Measurements from ENCODE around the gene CHCHD1. TPM values are rescaled to one million over a fixed set of nuclear protein-coding genes. Genes with fewer than 3 reads are reported as not detected.

The CHCHD1 gene
- total and polyA plus RNA-seq, 5 donors from 2014 or later = 6.3 to 79.3 (median 69.6) TPM

DNA sequence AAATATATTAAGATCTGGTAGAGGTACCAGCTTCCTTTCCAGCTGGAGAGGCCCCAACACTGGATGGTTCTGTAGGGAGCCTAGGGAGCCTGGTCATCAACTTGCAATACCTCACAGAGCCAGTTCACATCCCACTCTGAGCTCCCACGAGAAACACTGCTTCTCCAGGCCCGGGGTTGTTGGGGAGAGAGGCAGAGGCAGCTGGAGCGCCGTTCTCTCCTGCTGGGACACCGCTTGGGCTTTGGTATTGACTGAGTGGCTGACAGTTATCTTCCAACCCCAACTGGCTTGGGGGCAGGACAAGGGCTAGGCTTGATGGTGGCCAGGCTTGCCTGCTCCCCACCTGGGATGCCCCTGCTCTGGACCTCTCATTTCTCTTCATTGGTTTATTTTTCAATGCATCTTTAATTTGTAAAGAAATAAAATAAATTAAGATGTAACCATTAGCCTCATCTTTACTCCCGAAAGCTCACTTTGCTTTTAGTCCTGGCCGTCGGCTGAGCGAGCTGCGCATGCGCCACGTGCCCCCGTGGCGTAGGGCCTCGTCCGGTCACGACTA lies 10.0 kb upstream of the CHCHD1 start:
- H3K27me3 Mint-ChIP-seq = no peaks in the 10 kb centered on the region
- Histone ChIP-seq H3K4me1 (ENCODE audit: control insufficient read depth, insufficient read depth, low read length, poor library complexity, severe bottlenecking) (peaks cover 45% of the 10 kb centered on the region), H3K27ac (ENCODE audit: insufficient read depth, low read length, poor library complexity, severe bottlenecking) (peak overlapping the region; percentile 95), H3K4me3 (ENCODE audit: low read depth, low read length) (no peak overlapping the region), H3K9me3 (ENCODE audit: control insufficient read depth in 2 of 2, low read length in 2 of 2) (no peaks in the 10 kb centered on the region), H3K36me3 (ENCODE audit: control insufficient read depth, insufficient read depth, low read length) (peaks cover 37% of the 10 kb centered on the region), H3K27me3 (ENCODE audit: control insufficient read depth, insufficient read depth, low read length) (no peaks in the 10 kb centered on the region)
- peak in 1 of 2 donors; percentile 45 for ATAC-seq (ENCODE audit: low read depth in 2 of 2)
- H3K36me3 Mint-ChIP-seq = peaks cover 31% of the 10 kb centered on the region
- H3K9me3 Mint-ChIP-seq = peaks cover 0 to 2% (median 0%) of the 10 kb centered on the region in 7 donors
- peak overlapping the region; percentile 89 to 100 (median 96) for H3K4me3 Mint-ChIP-seq
- DNase-seq = peak; percentile 73 to 83 (median 78)
- peaks cover 27 to 67% (median 35%) of the 10 kb centered on the region in 4 donors for H3K4me1 Mint-ChIP-seq
- peak overlapping the region; percentile 94 to 97 (median 94) for H3K27ac Mint-ChIP-seq

DNA sequence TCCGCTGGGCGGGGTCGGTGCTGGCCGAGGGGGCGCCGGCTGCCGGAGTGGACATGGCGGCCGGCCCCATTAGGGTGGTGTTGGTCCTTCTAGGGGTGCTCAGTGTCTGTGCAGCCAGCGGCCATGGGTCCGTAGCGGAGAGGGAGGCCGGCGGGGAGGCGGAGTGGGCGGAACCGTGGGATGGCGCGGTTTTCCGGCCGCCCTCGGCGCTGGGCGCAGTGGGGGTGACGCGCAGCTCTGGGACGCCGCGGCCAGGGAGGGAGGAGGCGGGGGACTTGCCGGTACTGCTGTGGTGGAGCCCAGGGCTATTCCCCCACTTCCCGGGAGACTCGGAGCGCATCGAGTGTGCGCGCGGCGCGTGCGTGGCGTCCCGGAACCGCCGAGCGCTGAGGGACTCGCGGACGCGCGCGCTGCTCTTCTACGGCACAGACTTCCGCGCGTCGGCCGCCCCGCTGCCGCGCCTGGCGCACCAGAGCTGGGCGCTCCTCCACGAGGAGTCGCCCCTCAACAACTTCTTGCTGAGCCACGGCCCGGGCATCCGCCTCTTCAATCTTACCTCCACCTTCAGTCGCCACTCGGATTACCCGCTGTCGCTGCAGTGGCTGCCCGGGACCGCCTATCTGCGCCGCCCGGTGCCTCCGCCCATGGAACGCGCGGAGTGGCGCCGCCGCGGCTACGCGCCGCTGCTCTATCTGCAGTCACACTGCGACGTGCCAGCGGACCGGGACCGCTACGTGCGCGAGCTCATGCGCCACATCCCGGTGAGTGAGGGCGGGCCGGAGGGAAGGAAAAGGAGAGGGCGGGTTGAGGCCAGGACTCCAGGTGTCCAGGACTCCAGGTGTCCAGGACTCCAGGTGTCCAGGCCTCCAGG lies 9.3 kb upstream of the CHCHD1 start:
- DNase-seq (peak; percentile 76 to 88 (median 84)), ATAC-seq (ENCODE audit: low read depth in 2 of 2) (peak; percentile 71 to 72)
- Mint-ChIP-seq H3K27ac (peak overlapping the region; percentile 94 to 97 (median 94)), H3K4me1 (peaks cover 31 to 73% (median 42%) of the 10 kb centered on the region in 4 donors), H3K36me3 (peaks cover 32% of the 10 kb centered on the region), H3K9me3 (peaks cover 0 to 2% (median 0%) of the 10 kb centered on the region in 7 donors), H3K27me3 (no peaks in the 10 kb centered on the region), H3K4me3 (peak overlapping the region; percentile 89 to 100 (median 96))
- H3K27me3 ChIP-seq (ENCODE audit: control insufficient read depth, insufficient read depth, low read length) = no peaks in the 10 kb centered on the region
- peak overlapping the region; percentile 91 for H3K4me3 ChIP-seq (ENCODE audit: low read depth, low read length)
- no peaks in the 10 kb centered on the region for H3K9me3 ChIP-seq (ENCODE audit: control insufficient read depth in 2 of 2, low read length in 2 of 2)
- peaks cover 47% of the 10 kb centered on the region for H3K4me1 ChIP-seq (ENCODE audit: control insufficient read depth, insufficient read depth, low read length, poor library complexity, severe bottlenecking)
- peak overlapping the region; percentile 95 for H3K27ac ChIP-seq (ENCODE audit: insufficient read depth, low read length, poor library complexity, severe bottlenecking)
- H3K36me3 ChIP-seq (ENCODE audit: control insufficient read depth, insufficient read depth, low read length) = peaks cover 32% of the 10 kb centered on the region

DNA sequence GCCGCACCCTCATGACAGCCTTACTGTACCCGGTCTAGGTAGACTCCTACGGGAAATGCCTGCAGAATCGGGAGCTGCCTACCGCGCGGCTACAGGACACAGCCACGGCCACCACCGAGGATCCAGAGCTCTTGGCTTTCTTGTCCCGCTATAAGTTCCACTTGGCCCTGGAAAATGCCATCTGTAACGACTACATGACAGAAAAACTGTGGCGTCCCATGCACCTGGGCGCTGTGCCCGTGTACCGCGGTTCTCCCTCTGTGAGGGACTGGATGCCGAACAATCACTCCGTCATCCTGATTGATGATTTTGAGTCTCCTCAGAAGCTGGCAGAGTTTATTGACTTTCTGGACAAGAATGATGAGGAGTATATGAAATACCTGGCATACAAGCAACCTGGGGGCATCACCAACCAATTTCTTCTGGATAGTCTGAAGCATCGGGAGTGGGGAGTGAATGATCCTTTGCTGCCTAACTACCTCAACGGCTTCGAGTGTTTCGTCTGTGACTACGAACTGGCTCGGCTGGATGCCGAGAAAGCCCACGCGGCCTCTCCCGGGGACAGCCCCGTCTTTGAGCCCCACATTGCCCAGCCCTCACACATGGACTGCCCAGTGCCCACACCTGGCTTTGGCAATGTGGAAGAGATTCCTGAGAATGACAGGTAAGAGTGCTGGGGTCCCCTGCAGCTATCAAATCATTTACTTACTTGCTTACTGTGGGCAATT lies 8.5 kb upstream of the CHCHD1 start:
- Histone ChIP-seq H3K27me3 (ENCODE audit: control insufficient read depth, insufficient read depth, low read length) (no peaks in the 10 kb centered on the region), H3K36me3 (ENCODE audit: control insufficient read depth, insufficient read depth, low read length) (peaks cover 31% of the 10 kb centered on the region), H3K4me3 (ENCODE audit: low read depth, low read length) (peak overlapping the region; percentile 91), H3K27ac (ENCODE audit: insufficient read depth, low read length, poor library complexity, severe bottlenecking) (peak overlapping the region; percentile 95), H3K9me3 (ENCODE audit: control insufficient read depth in 2 of 2, low read length in 2 of 2) (no peaks in the 10 kb centered on the region), H3K4me1 (ENCODE audit: control insufficient read depth, insufficient read depth, low read length, poor library complexity, severe bottlenecking) (peaks cover 47% of the 10 kb centered on the region)
- H3K4me1 Mint-ChIP-seq = peaks cover 31 to 71% (median 42%) of the 10 kb centered on the region in 4 donors
- no peaks in the 10 kb centered on the region for H3K27me3 Mint-ChIP-seq
- H3K9me3 Mint-ChIP-seq = peaks cover 0 to 2% (median 0%) of the 10 kb centered on the region in 7 donors
- ATAC-seq (ENCODE audit: low read depth in 2 of 2) (no peak), DNase-seq (no peak)
- peaks cover 32% of the 10 kb centered on the region for H3K36me3 Mint-ChIP-seq
- peak overlapping the region; percentile 89 to 100 (median 96) for H3K4me3 Mint-ChIP-seq
- peak overlapping the region; percentile 94 to 97 (median 94) for H3K27ac Mint-ChIP-seq

DNA sequence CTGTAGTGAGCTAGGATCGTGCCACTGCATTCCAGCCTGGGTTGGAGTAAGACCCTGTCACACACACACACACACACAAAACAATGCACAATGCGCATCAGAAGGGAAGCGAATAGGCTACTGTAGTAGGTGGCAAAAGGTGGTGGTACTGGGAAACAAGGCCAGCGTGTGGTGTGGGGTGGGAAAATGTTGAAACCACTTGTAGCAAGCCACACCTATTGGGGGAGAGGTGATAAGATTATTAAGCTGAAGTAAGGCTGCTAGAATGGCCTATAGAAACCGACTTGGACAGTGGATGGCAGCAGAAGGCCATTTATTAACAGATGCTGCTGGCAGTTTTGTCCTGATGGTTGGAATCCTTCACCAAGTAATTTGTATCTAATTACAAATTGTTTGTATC lies 7.2 kb upstream of the CHCHD1 start:
- H3K27me3 ChIP-seq (ENCODE audit: control insufficient read depth, insufficient read depth, low read length) = no peaks in the 10 kb centered on the region
- DNase-seq = no peak
- Mint-ChIP-seq H3K36me3 (peaks cover 25% of the 10 kb centered on the region), H3K9me3 (peaks cover 0 to 2% (median 0%) of the 10 kb centered on the region in 7 donors), H3K4me1 (peaks cover 26 to 61% (median 36%) of the 10 kb centered on the region in 4 donors), H3K27me3 (no peaks in the 10 kb centered on the region), H3K4me3 (peak overlapping the region; percentile 89 to 100 (median 96)), H3K27ac (peak overlapping the region; percentile 80 to 94 (median 94))
- no peak for ATAC-seq (ENCODE audit: low read depth in 2 of 2)
- H3K9me3 ChIP-seq (ENCODE audit: control insufficient read depth in 2 of 2, low read length in 2 of 2) = no peaks in the 10 kb centered on the region
- H3K4me1 ChIP-seq (ENCODE audit: control insufficient read depth, insufficient read depth, low read length, poor library complexity, severe bottlenecking) = peaks cover 38% of the 10 kb centered on the region
- peaks cover 33% of the 10 kb centered on the region for H3K36me3 ChIP-seq (ENCODE audit: control insufficient read depth, insufficient read depth, low read length)
- H3K27ac ChIP-seq (ENCODE audit: insufficient read depth, low read length, poor library complexity, severe bottlenecking) = peak overlapping the region; percentile 95
- peak overlapping the region; percentile 91 for H3K4me3 ChIP-seq (ENCODE audit: low read depth, low read length)

DNA sequence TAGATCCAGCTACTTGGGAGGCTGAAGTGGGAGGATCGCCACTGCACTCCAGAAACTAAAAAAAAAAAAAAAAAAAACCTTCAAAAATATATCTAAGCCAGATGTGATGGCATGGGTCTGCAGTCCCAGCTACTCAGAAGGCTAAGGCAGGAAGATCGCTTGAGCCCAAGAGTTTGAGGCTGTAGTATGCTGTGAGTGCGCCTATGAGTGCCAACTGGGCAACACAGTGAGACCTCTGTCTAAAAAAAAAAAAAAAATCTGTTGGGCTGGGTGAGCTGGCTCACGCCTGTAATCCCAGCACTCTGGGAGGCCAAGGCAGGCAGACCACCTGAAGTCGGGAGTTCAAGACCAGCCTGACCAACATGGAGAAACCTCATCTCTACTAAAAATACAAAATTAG lies 2.8 kb upstream of the CHCHD1 start:
- Mint-ChIP-seq H3K4me3 (peak overlapping the region in 2 of 4 donors; percentile 58 to 95), H3K9me3 (no peaks in the 10 kb centered on the region), H3K36me3 (peaks cover 12% of the 10 kb centered on the region), H3K27me3 (no peaks in the 10 kb centered on the region), H3K27ac (peak overlapping the region in 1 of 3 donors; percentile 93), H3K4me1 (peaks cover 43 to 65% (median 50%) of the 10 kb centered on the region in 4 donors)
- Histone ChIP-seq H3K4me1 (ENCODE audit: control insufficient read depth, insufficient read depth, low read length, poor library complexity, severe bottlenecking) (peaks cover 54% of the 10 kb centered on the region), H3K36me3 (ENCODE audit: control insufficient read depth, insufficient read depth, low read length) (peaks cover 24% of the 10 kb centered on the region), H3K4me3 (ENCODE audit: low read depth, low read length) (no peak overlapping the region), H3K27me3 (ENCODE audit: control insufficient read depth, insufficient read depth, low read length) (no peaks in the 10 kb centered on the region), H3K27ac (ENCODE audit: insufficient read depth, low read length, poor library complexity, severe bottlenecking) (no peak overlapping the region), H3K9me3 (ENCODE audit: control insufficient read depth in 2 of 2, low read length in 2 of 2) (no peaks in the 10 kb centered on the region)
- DNase-seq = no peak
- no peak for ATAC-seq (ENCODE audit: low read depth in 2 of 2)

DNA sequence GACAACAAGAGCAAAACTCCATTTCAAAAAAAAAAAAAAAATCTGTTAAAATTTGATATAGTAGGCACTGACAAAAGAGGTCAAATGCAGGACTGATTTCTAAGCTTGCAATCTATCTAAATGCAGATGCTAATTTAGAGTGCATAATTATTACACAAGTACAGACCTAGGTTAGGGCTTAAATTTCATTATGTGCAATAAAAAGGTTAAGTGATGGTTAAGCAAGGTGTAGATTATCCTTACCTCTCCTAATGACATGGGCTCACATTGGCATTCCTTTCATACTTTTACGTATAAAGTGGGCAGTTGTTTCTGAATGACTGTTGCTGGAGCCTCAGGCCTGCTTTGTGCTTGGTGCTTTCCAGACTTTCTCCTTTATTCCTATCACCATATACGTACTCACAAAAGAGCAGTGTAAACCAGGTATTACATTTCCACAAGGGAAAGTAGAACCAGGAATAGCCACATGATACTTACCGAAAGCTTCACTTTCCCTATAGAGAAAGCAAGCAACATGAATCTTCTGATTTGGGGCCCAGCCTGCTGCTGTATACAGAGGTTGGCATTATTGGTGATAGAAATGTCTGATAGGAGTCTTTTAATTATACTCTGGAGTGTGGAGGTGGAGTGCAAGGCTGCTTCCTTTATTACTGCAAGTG lies 2.2 kb upstream of the CHCHD1 start:
- H3K9me3 ChIP-seq (ENCODE audit: control insufficient read depth in 2 of 2, low read length in 2 of 2) = no peaks in the 10 kb centered on the region
- Mint-ChIP-seq H3K36me3 (peaks cover 12% of the 10 kb centered on the region), H3K27me3 (no peaks in the 10 kb centered on the region), H3K4me3 (peak overlapping the region; percentile 54 to 100 (median 80)), H3K27ac (peak overlapping the region in 2 of 3 donors; percentile 15 to 93), H3K4me1 (peaks cover 38 to 65% (median 46%) of the 10 kb centered on the region in 4 donors), H3K9me3 (no peaks in the 10 kb centered on the region)
- ATAC-seq (ENCODE audit: low read depth in 2 of 2) (no peak), DNase-seq (no peak)
- peaks cover 49% of the 10 kb centered on the region for H3K4me1 ChIP-seq (ENCODE audit: control insufficient read depth, insufficient read depth, low read length, poor library complexity, severe bottlenecking)
- H3K4me3 ChIP-seq (ENCODE audit: low read depth, low read length) = peak overlapping the region; percentile 29
- no peak overlapping the region for H3K27ac ChIP-seq (ENCODE audit: insufficient read depth, low read length, poor library complexity, severe bottlenecking)
- H3K36me3 ChIP-seq (ENCODE audit: control insufficient read depth, insufficient read depth, low read length) = peaks cover 24% of the 10 kb centered on the region
- no peaks in the 10 kb centered on the region for H3K27me3 ChIP-seq (ENCODE audit: control insufficient read depth, insufficient read depth, low read length)

DNA sequence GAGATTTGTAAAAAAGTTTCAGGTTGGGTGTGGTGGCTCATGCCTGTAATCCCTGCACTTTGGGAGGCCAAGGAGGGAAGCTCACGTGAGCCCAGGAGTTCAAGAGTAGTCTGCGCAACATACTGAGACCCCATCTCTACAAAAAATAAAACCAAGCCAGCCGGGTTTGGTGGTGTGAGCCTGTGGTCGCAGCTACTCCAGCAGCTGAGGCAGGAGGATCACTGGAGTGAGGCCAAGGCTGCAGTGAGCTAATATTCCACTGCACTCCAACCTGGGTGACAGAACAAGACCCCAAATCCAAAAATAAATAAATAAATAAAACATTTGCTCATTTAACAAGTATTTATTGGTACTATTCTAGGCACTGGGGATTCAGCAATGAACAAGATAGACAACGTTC lies 1.5 kb upstream of the CHCHD1 start:
- Mint-ChIP-seq H3K27me3 (peaks cover 4% of the 10 kb centered on the region), H3K27ac (peak overlapping the region; percentile 15 to 93 (median 52)), H3K4me3 (peak overlapping the region; percentile 66 to 100 (median 97)), H3K36me3 (peaks cover 11% of the 10 kb centered on the region), H3K4me1 (peaks cover 35 to 65% (median 45%) of the 10 kb centered on the region in 4 donors), H3K9me3 (no peaks in the 10 kb centered on the region)
- no peaks in the 10 kb centered on the region for H3K9me3 ChIP-seq (ENCODE audit: control insufficient read depth in 2 of 2, low read length in 2 of 2)
- ATAC-seq (ENCODE audit: low read depth in 2 of 2) = no peak
- H3K36me3 ChIP-seq (ENCODE audit: control insufficient read depth, insufficient read depth, low read length) = peaks cover 24% of the 10 kb centered on the region
- peaks cover 47% of the 10 kb centered on the region for H3K4me1 ChIP-seq (ENCODE audit: control insufficient read depth, insufficient read depth, low read length, poor library complexity, severe bottlenecking)
- peak overlapping the region; percentile 92 for H3K4me3 ChIP-seq (ENCODE audit: low read depth, low read length)
- no peak overlapping the region for H3K27ac ChIP-seq (ENCODE audit: insufficient read depth, low read length, poor library complexity, severe bottlenecking)
- no peak for DNase-seq
- no peaks in the 10 kb centered on the region for H3K27me3 ChIP-seq (ENCODE audit: control insufficient read depth, insufficient read depth, low read length)

All from CD4-positive, CD25-positive, alpha-beta regulatory T cell (primary cell).